ENCODE data around the gene LURAP1L. TPM values are rescaled to one million over a fixed set of nuclear protein-coding genes. Genes with fewer than 3 reads are reported as not detected.

Gene LURAP1L
- polyA plus RNA-seq, 1 donor (not counting 4 experiments of a cell fraction or from before 2014, with no cell fraction given): 25.0 TPM

DNA sequence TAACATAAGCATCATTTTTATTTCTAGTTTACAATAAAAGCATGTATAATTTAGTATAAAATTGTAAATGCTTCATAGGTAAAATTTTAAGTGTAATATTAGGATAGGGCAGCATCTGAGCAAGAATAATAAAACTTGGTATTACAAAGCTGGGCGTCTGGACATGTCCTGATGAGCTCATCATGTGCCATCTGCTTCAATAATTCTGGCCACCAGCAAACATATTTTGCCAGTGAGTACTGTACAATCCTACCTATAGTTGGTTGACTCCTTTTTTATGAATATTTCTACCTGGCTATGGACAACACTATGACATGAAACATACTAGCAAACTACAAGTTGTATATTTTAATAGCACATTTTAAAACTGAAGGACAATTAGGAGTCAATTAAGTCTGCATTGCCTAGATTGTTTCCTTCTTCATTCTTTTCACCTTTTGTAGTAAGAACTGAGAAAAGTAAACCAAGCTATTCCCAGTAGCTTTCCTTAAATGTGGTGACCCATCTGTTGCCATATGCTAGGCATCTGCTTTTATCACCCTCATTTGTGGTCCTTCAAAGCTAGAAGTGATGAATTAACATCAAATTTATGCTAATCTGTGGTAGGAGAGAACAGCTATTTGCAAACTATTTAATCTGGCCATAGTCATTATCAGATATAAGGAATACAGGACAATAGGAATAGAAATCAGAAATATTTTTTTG is 23.4 kb downstream of the LURAP1L start:
- no peak for TF ChIP-seq EZH2 (IDR thresholded peaks at IDR 0.05; ENCODE audit: low read length)
- TF ChIP-seq, protein P1, sequence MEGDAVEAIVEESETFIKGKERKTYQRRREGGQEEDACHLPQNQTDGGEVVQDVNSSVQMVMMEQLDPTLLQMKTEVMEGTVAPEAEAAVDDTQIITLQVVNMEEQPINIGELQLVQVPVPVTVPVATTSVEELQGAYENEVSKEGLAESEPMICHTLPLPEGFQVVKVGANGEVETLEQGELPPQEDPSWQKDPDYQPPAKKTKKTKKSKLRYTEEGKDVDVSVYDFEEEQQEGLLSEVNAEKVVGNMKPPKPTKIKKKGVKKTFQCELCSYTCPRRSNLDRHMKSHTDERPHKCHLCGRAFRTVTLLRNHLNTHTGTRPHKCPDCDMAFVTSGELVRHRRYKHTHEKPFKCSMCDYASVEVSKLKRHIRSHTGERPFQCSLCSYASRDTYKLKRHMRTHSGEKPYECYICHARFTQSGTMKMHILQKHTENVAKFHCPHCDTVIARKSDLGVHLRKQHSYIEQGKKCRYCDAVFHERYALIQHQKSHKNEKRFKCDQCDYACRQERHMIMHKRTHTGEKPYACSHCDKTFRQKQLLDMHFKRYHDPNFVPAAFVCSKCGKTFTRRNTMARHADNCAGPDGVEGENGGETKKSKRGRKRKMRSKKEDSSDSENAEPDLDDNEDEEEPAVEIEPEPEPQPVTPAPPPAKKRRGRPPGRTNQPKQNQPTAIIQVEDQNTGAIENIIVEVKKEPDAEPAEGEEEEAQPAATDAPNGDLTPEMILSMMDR (optimal IDR thresholded peaks at IDR 0.05 in 1 of 3, IDR thresholded peaks at IDR 0.05 in 1 of 3, conservative IDR thresholded peaks at IDR 0.05 in 1 of 3; ENCODE audit: extremely low read depth in 1 of 3, insufficient read depth in 2 of 3, low read length in 3 of 3): no peak
- no peaks in the 10 kb centered on the region for H3K9me3 ChIP-seq (ENCODE audit: control insufficient read depth, low read depth, low read length)
- H3K36me3 ChIP-seq (ENCODE audit: control insufficient read depth in 2 of 2, extremely low read depth in 1 of 2, insufficient read depth in 2 of 2, low read length in 2 of 2): no peaks in the 10 kb centered on the region
- peaks cover 24% of the 10 kb centered on the region for H3K4me1 ChIP-seq (ENCODE audit: control insufficient read depth, extremely low read depth, insufficient read depth, low read length)
- dilution Hi-C loops (cut with MboI; ENCODE audit: extremely low pct_ligation_motif_present, low sequenced_read_pairs): no loop called here
- no peaks in the 10 kb centered on the region for H3K79me2 ChIP-seq (ENCODE audit: control insufficient read depth, insufficient read depth, low read length)
- peak; percentile 35 for DNase-seq (ENCODE audit: low read depth, low spot score)
- H3K9ac ChIP-seq (ENCODE audit: control insufficient read depth, extremely low read depth, insufficient read depth, low read length): no peak overlapping the region
- peak overlapping the region; percentile 44 for H2AFZ ChIP-seq (ENCODE audit: control insufficient read depth, low read length)
- no peaks in the 10 kb centered on the region for H3K27me3 ChIP-seq (ENCODE audit: control insufficient read depth, extremely low read depth, insufficient read depth, low read length)
- peak overlapping the region; percentile 67 for H3K4me2 ChIP-seq (ENCODE audit: control insufficient read depth, extremely low read depth, insufficient read depth, low read depth, low read length)
- peak overlapping the region; percentile 77 for H3K27ac ChIP-seq (ENCODE audit: control insufficient read depth, insufficient read depth, low read length)
- peak; percentile 90 for FAIRE-seq
- peak overlapping the region in 1 of 3 experiments; percentile 2 for H3K4me3 ChIP-seq (ENCODE audit: control insufficient read depth in 2 of 3, extremely low read depth in 1 of 3, insufficient read depth in 2 of 3, low read depth in 1 of 3, low read length in 3 of 3)
- H3K9me1 ChIP-seq (ENCODE audit: control insufficient read depth, extremely low read depth, insufficient read depth, low read length): no peaks in the 10 kb centered on the region
- H4K20me1 ChIP-seq (ENCODE audit: control insufficient read depth, extremely low read depth, insufficient read depth, low read length): no peaks in the 10 kb centered on the region

DNA sequence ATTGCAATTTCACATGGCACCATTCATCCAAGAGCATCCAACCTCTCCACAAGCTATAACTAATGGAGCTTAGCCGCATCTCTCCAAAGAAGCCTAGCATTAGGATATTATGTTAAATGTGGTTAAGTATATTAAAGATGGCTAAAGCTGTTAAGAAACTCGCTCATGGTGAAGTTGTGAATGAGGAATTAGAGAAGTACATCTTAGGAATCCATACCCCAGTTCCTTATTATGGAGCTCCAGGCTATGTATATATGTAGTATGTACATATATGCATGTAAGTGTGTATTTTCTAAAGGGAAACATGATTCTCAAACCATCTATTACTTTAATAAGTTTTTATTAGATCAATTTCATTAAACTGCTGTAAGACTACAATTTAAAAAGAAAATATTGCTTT is 26.4 kb downstream of the LURAP1L start:
- TF ChIP-seq, protein P1 (optimal IDR thresholded peaks at IDR 0.05 in 1 of 3, IDR thresholded peaks at IDR 0.05 in 1 of 3, conservative IDR thresholded peaks at IDR 0.05 in 1 of 3; ENCODE audit: extremely low read depth in 1 of 3, insufficient read depth in 2 of 3, low read length in 3 of 3): no peak
- TF ChIP-seq EZH2 (IDR thresholded peaks at IDR 0.05; ENCODE audit: low read length): no peak
- Histone ChIP-seq H3K9me3 (ENCODE audit: control insufficient read depth, low read depth, low read length) (no peaks in the 10 kb centered on the region), H3K9me1 (ENCODE audit: control insufficient read depth, extremely low read depth, insufficient read depth, low read length) (no peaks in the 10 kb centered on the region), H2AFZ (ENCODE audit: control insufficient read depth, low read length) (no peak overlapping the region), H4K20me1 (ENCODE audit: control insufficient read depth, extremely low read depth, insufficient read depth, low read length) (no peaks in the 10 kb centered on the region), H3K36me3 (ENCODE audit: control insufficient read depth in 2 of 2, extremely low read depth in 1 of 2, insufficient read depth in 2 of 2, low read length in 2 of 2) (no peaks in the 10 kb centered on the region), H3K27ac (ENCODE audit: control insufficient read depth, insufficient read depth, low read length) (no peak overlapping the region), H3K4me2 (ENCODE audit: control insufficient read depth, extremely low read depth, insufficient read depth, low read depth, low read length) (no peak overlapping the region), H3K79me2 (ENCODE audit: control insufficient read depth, insufficient read depth, low read length) (no peaks in the 10 kb centered on the region), H3K9ac (ENCODE audit: control insufficient read depth, extremely low read depth, insufficient read depth, low read length) (no peak overlapping the region), H3K4me1 (ENCODE audit: control insufficient read depth, extremely low read depth, insufficient read depth, low read length) (peaks cover 24% of the 10 kb centered on the region), H3K4me3 (ENCODE audit: control insufficient read depth in 2 of 3, extremely low read depth in 1 of 3, insufficient read depth in 2 of 3, low read depth in 1 of 3, low read length in 3 of 3) (no peak overlapping the region), H3K27me3 (ENCODE audit: control insufficient read depth, extremely low read depth, insufficient read depth, low read length) (no peaks in the 10 kb centered on the region)
- DNase-seq (ENCODE audit: low read depth, low spot score) (no peak), FAIRE-seq (peak; percentile 34)
- dilution Hi-C loops (cut with MboI; ENCODE audit: extremely low pct_ligation_motif_present, low sequenced_read_pairs): no loop called here
